A673 (cell line): Measurements from ENCODE around the gene RAP1GAP. TPM values are rescaled to one million over a fixed set of nuclear protein-coding genes. Genes with fewer than 3 reads are reported as not detected.

Source experiments
- BruUV-seq: library from RNA; stranded (reverse); fragments of 400-500 nt; replicated peaks from 2 replicates; lab custom pipeline; 2021; lab: Mats Ljungman, UMichigan
- CTCF ChIA-PET: fragments of 300-600 bp; sonication (Branson Sonifier 250); formaldehyde crosslinking; loops from one replicate; lab custom pipeline; 2022; ENCODE audit warnings: antibody characterized with exemption; lab: Charles Lee
- POLR2A ChIA-PET: fragments of 300-600 bp; sonication (Branson Sonifier 250); formaldehyde crosslinking; loops from one replicate; lab custom pipeline; 2022; ENCODE audit warnings: antibody characterized with exemption; ENCODE audit not compliant: low non-redundant PET; lab: Charles Lee
- DNase-seq: peaks from one replicate; pipeline ENCODE4 v3.0.0-alpha.2; 2015; ENCODE audit warnings: low spot score
- H3K27ac ChIP-seq: fragments of 200-600 bp; sonication (generic); 2 replicates; pipeline ENCODE4 v1.5.1; 2016; ENCODE audit warnings: mixed run types, low read depth, mild to moderate bottlenecking, mixed read lengths, antibody characterized with exemption, low read length; ENCODE audit not compliant: poor library complexity, severe bottlenecking
- H3K27me3 ChIP-seq: fragments of 200-600 bp; sonication (generic); replicated peaks from 2 replicates; pipeline ENCODE4 v1.6.1; 2017; ENCODE audit warnings: mixed run types, low read depth, mild to moderate bottlenecking, mixed read lengths, antibody characterized with exemption, low read length; ENCODE audit not compliant: insufficient read depth, poor library complexity
- H3K36me3 ChIP-seq: fragments of 200-600 bp; sonication (generic); 2 replicates; pipeline ENCODE4 v1.6.1; 2016; ENCODE audit warnings: mixed run types, mild to moderate bottlenecking, mixed read lengths, antibody characterized with exemption, low read length; ENCODE audit not compliant: insufficient read depth, poor library complexity, severe bottlenecking
- H3K4me1 ChIP-seq: fragments of 200-600 bp; sonication (generic); 2 replicates; pipeline ENCODE4 v1.6.1; 2017; ENCODE audit warnings: mixed run types, mild to moderate bottlenecking, mixed read lengths, antibody characterized with exemption, low read length; ENCODE audit not compliant: insufficient read depth, poor library complexity, severe bottlenecking
- H3K4me3 ChIP-seq: fragments of 200-600 bp; sonication (generic); 2 replicates; pipeline ENCODE4 v1.5.1; 2016; ENCODE audit warnings: low read depth, mixed run types, mild to moderate bottlenecking, mixed read lengths, low read length; ENCODE audit not compliant: poor library complexity, severe bottlenecking
- H3K9me3 ChIP-seq: fragments of 200-600 bp; sonication (generic); 2 replicates; pipeline ENCODE4 v1.6.1; 2016; ENCODE audit warnings: mixed run types, low read depth, mild to moderate bottlenecking, mixed read lengths, antibody characterized with exemption, low read length; ENCODE audit not compliant: poor library complexity, severe bottlenecking
- CTCF ChIP-seq: fragments of 300-800, 200-600 bp; sonication (generic); conservative IDR thresholded peaks from 2 replicates; pipeline ENCODE4 v1.5.1; 2017; ENCODE audit warnings: low read depth, mild to moderate bottlenecking, antibody characterized with exemption, low read length, moderate library complexity, mixed read lengths
- EZH2 ChIP-seq: fragments of 200-600 bp; sonication (generic); IDR thresholded peaks from 2 replicates; pipeline ENCODE4 v1.6.1; 2017; ENCODE audit warnings: borderline replicate concordance, low read depth, mild to moderate bottlenecking, mixed read lengths, antibody characterized with exemption, low read length; ENCODE audit not compliant: poor library complexity, severe bottlenecking
- intact Hi-C: fragments of 100-400 bp; cut with micrococcal nuclease; formaldehyde crosslinking; loops from one replicate; pipeline ENCODE4 v1.10.0; 2022; ENCODE audit not compliant: unreplicated experiment
- total RNA-seq: library from RNA; stranded (reverse); gene quantifications from 2 replicates; pipeline ENCODE4 v1.2.3, GENCODE V29; 2021

The RAP1GAP gene
- total RNA-seq, 1 experiment from 2014 or later = 37.7 TPM

- peaks cover 5% of the 10 kb centered on the region for H3K36me3 ChIP-seq
- no peak overlapping the region for H3K27ac ChIP-seq
- H3K4me3 ChIP-seq = no peak overlapping the region
- no peak for DNase-seq
- no peaks in the 10 kb centered on the region for H3K9me3 ChIP-seq
- H3K4me1 ChIP-seq = peaks cover 33% of the 10 kb centered on the region
- POLR2A ChIA-PET = no interaction called here
- no peak for TF ChIP-seq EZH2
- TF ChIP-seq CTCF = no peak
- intact Hi-C loops = no loop called here
- no peaks in the 10 kb centered on the region for H3K27me3 ChIP-seq
- CTCF ChIA-PET = no interaction called here
- BruUV-seq = no TSS peak
Measured at GRCh38 chr1:21633992-21634805, 35.0 kb downstream of the RAP1GAP start.

GRCh38 chr1:21633141-21633755 is 35.9 kb downstream of the RAP1GAP start:
- intact Hi-C loops = no loop called here
- POLR2A ChIA-PET = no interaction called here

More at GRCh38 chr1:21633141-21633755, 35.9 kb downstream of the RAP1GAP start:
- no peak overlapping the region for H3K4me3 ChIP-seq
- no TSS peak for BruUV-seq
- CTCF ChIA-PET = no interaction called here
- peak overlapping the region; percentile 16 for H3K27ac ChIP-seq
- H3K27me3 ChIP-seq = no peaks in the 10 kb centered on the region
- no peaks in the 10 kb centered on the region for H3K9me3 ChIP-seq
- no peak for DNase-seq
- TF ChIP-seq CTCF (no peak), EZH2 (no peak)
- peaks cover 25% of the 10 kb centered on the region for H3K4me1 ChIP-seq
- H3K36me3 ChIP-seq = peaks cover 5% of the 10 kb centered on the region
